ENCODE data around the gene ERCC6. TPM values are rescaled to one million over a fixed set of nuclear protein-coding genes. Genes with fewer than 3 reads are reported as not detected.

Gene ERCC6
- total RNA-seq, 1 experiment from 2014 or later: 18.2 TPM

GRCh38 chr10:49519717-49520116 is 19.2 kb downstream of the ERCC6 start:
- Histone ChIP-seq H2BK5ac (ENCODE audit: insufficient read length, low read length) (no peak overlapping the region), H3K4me2 (ENCODE audit: insufficient read depth, insufficient read length, low read length) (no peak overlapping the region), H2BK15ac (ENCODE audit: low read depth, low read length) (no peak overlapping the region), H3K27ac (ENCODE audit: insufficient read length, low read depth, low read length) (no peak overlapping the region), H3K4ac (ENCODE audit: low read depth, low read length) (no peak overlapping the region), H2BK120ac (ENCODE audit: low read depth, low read length, poor library complexity, severe bottlenecking) (no peak overlapping the region), H3K27me3 (ENCODE audit: insufficient read depth, low read length) (no peaks in the 10 kb centered on the region), H3T11ph (ENCODE audit: low read length) (no peak overlapping the region), H4K91ac (ENCODE audit: insufficient read length, low read depth, low read length) (no peak overlapping the region), H2BK12ac (ENCODE audit: insufficient read length, low read depth, low read length) (no peak overlapping the region), H3K18ac (ENCODE audit: insufficient read length, low read depth, low read length) (no peak overlapping the region), H3K79me1 (ENCODE audit: insufficient read depth, low read depth, low read length, poor library complexity, severe bottlenecking) (peaks cover 2% of the 10 kb centered on the region), H3K23me2 (ENCODE audit: insufficient read length, low read depth, low read length, poor library complexity, severe bottlenecking) (no peaks in the 10 kb centered on the region), H4K5ac (ENCODE audit: insufficient read length, low read depth, low read length) (no peak overlapping the region), H3K56ac (ENCODE audit: insufficient read length, low read depth, low read length) (no peak overlapping the region), H3K23ac (ENCODE audit: insufficient read length, low read depth, low read length) (no peak overlapping the region), H3K9ac (ENCODE audit: extremely low read depth, insufficient read length, low read length) (no peak overlapping the region), H3K9me3 (ENCODE audit: control insufficient read depth, low read depth, low read length) (no peaks in the 10 kb centered on the region), H3K4me1 (ENCODE audit: insufficient read depth, low read length) (no peaks in the 10 kb centered on the region), H2AK5ac (ENCODE audit: insufficient read length, low read length) (no peak overlapping the region), H4K20me1 (ENCODE audit: control insufficient read depth, insufficient read depth, insufficient read length) (no peaks in the 10 kb centered on the region), H4K8ac (replicated peaks; ENCODE audit: insufficient read length, low read depth, low read length) (no peak overlapping the region), H2AFZ (ENCODE audit: low read length) (no peak overlapping the region), H3K14ac (ENCODE audit: insufficient read depth, low read length) (no peak overlapping the region), H2BK20ac (ENCODE audit: low read depth, low read length, poor library complexity, severe bottlenecking) (no peak overlapping the region), H3K79me2 (ENCODE audit: insufficient read depth, low read length) (no peaks in the 10 kb centered on the region)
- H3K4me1 Mint-ChIP-seq: peaks cover 14 to 26% of the 10 kb centered on the region in 2 experiments
- DNase-seq: no peak
- 0 out of 7 replicates have a peak overlapping the region, but pooled peaks of 1 of the 3 experiments have one; percentile 58 for H3K27ac Mint-ChIP-seq
- no CpG with 5 or more reads among the region's 2 CpGs for WGBS (ENCODE audit: extremely low coverage, insufficient read length, low lambda C conversion rate)
- TF ChIP-seq CTCF (conservative IDR thresholded peaks at IDR 0.05): no peak
- peaks cover 5 to 14% (median 11%) of the 10 kb centered on the region in 3 experiments; a peak in 6 of 7 replicates for H3K36me3 Mint-ChIP-seq (ENCODE audit: insufficient read depth in 1 of 3, low read depth in 3 of 3)
- no peaks in the 10 kb centered on the region for H3K9me3 Mint-ChIP-seq
- no peaks in the 10 kb centered on the region for H3K27me3 Mint-ChIP-seq (ENCODE audit: low read depth)
- no peak overlapping the region for H3K4me3 Mint-ChIP-seq
